ENCODE results near the gene LASP1NB.

The LASP1NB gene

DNA sequence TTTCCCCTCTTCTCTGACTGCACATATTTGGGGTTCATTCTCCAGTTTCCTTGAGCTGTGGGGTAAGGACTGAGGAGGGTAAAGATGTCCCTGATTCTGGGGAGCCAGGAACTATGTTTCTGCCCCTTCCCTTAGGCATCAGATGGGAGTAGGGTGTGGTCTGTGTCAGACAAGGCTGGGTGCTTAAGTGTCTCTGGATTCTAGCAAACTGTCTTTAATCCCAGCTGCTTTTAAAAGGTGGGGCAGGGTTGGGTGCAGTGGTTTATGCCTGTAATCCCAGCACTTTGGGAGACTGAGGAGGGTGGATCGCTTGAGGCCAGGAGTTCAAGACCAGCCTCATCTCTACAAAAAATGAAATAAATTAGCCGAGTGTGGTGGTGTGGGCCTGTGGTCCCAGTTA, 42.5 kb upstream of the LASP1NB start:
- ATAC-seq (ENCODE audit: insufficient number of reproducible peaks, low FRiP score, low read depth) = no peak
- Histone ChIP-seq H3K9me3 (no peaks in the 10 kb centered on the region), H3K4me1 (ENCODE audit: control insufficient read depth in 1 of 2, low read depth in 2 of 2) (peaks cover 72 to 98% of the 10 kb centered on the region in 2 donors), H3K27me3 (replicated peaks; ENCODE audit: insufficient read depth) (no peaks in the 10 kb centered on the region), H3K4me3 (no peak overlapping the region), H3K27ac (peak overlapping the region; percentile 15 to 40), H3K36me3 (peaks cover 20% of the 10 kb centered on the region)
- TF ChIP-seq, protein P1, sequence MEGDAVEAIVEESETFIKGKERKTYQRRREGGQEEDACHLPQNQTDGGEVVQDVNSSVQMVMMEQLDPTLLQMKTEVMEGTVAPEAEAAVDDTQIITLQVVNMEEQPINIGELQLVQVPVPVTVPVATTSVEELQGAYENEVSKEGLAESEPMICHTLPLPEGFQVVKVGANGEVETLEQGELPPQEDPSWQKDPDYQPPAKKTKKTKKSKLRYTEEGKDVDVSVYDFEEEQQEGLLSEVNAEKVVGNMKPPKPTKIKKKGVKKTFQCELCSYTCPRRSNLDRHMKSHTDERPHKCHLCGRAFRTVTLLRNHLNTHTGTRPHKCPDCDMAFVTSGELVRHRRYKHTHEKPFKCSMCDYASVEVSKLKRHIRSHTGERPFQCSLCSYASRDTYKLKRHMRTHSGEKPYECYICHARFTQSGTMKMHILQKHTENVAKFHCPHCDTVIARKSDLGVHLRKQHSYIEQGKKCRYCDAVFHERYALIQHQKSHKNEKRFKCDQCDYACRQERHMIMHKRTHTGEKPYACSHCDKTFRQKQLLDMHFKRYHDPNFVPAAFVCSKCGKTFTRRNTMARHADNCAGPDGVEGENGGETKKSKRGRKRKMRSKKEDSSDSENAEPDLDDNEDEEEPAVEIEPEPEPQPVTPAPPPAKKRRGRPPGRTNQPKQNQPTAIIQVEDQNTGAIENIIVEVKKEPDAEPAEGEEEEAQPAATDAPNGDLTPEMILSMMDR (IDR thresholded peaks at IDR 0.05) = no peak
- no peak for DNase-seq (ENCODE audit: low spot score)

DNA sequence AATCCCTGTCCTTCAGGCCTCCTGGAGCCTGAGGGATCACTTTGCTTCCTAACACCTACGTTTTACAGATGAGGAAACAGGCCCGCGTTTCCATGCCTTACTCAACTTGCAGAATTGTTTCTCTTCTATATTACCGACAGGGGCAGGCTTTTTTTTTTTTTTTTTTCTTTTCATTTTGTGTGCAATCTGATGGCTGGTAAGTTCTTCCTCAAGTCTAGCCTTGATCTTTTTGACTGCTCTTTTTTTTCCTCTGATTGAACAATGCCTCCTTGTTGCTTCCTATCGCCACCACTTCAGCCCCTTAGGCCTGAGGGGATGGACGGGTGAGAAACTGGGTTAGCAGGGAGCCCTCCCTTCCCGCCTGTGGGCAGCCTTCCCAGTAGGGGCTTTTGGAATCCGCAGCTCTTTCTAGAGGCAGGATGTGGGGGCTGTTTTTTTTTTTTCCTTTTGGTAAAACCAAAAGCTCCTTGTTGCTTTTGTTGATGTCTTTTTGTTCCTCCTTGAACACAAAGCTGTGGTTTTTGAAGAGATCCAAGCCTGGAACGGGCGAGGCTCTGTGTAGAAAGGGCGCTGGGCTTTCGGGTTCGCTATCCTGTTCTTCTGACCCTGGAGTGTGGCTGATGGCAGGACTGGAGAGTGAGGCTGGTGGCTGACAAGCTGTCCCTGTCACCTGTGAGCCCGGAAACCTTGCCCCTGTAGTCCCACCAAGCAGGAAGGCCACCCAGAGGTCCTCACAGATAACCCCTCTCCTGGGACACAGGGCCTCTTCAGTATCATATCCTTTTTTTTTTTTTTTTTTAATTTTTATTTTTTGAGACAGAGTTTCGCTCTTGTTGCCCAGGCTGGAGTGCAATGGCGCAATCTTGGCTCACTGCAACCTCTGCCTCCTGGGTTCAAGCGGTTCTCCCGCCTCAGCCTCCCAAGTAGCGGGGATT, 41.6 kb upstream of the LASP1NB start:
- DNase-seq (ENCODE audit: low spot score) (no peak), ATAC-seq (ENCODE audit: insufficient number of reproducible peaks, low FRiP score, low read depth) (no peak)
- Histone ChIP-seq H3K27me3 (replicated peaks; ENCODE audit: insufficient read depth) (no peaks in the 10 kb centered on the region), H3K4me3 (no peak overlapping the region), H3K4me1 (ENCODE audit: control insufficient read depth in 1 of 2, low read depth in 2 of 2) (peaks cover 68 to 98% of the 10 kb centered on the region in 2 donors), H3K9me3 (no peaks in the 10 kb centered on the region), H3K36me3 (peaks cover 12% of the 10 kb centered on the region), H3K27ac (peak overlapping the region; percentile 25 to 47)
- TF ChIP-seq, protein P1 (IDR thresholded peaks at IDR 0.05) = no peak

DNA sequence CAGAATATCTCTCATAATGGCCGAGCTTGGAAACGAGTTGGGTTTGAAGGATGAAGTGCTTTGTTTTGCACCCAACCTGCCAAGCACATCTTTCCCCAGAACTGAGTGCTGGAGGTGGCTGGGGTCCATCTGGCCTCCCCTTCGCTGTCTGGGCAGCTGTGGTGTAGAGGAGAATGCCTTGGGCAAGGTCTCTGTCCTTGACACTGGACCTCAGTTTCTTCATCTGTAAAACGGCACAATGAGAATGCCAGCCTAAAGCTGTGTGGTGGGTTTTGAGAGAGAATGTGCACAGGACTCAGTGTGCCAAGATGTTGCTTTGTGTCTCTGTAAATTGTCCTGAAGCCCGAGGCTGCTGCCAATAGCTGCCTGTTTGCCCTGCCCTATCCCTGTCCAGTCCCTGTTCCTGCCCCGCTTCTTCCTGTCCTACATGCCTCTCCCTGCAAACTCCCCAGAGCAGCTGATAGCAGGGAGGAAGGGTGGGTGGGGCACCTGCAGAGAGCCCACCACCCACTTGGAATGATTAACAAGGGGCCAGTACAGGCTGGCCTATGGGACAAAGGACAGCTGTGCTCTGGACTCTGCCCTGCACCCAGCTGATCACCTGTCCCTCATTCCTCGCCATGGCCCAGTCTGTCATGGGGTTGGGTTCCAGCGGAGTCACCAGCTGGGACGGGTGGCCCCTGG, 40.2 kb upstream of the LASP1NB start:
- DNase-seq (ENCODE audit: low spot score) (no peak), ATAC-seq (ENCODE audit: insufficient number of reproducible peaks, low FRiP score, low read depth) (no peak)
- peaks cover 13% of the 10 kb centered on the region for H3K36me3 ChIP-seq
- no peaks in the 10 kb centered on the region for H3K27me3 ChIP-seq (replicated peaks; ENCODE audit: insufficient read depth)
- peaks cover 57 to 89% of the 10 kb centered on the region in 2 donors for H3K4me1 ChIP-seq (ENCODE audit: control insufficient read depth in 1 of 2, low read depth in 2 of 2)
- H3K4me3 ChIP-seq = peak overlapping the region; percentile 24
- peak overlapping the region in 1 of 2 donors; percentile 20 for H3K27ac ChIP-seq
- no peaks in the 10 kb centered on the region for H3K9me3 ChIP-seq
- TF ChIP-seq, protein P1 (IDR thresholded peaks at IDR 0.05) = no peak

DNA sequence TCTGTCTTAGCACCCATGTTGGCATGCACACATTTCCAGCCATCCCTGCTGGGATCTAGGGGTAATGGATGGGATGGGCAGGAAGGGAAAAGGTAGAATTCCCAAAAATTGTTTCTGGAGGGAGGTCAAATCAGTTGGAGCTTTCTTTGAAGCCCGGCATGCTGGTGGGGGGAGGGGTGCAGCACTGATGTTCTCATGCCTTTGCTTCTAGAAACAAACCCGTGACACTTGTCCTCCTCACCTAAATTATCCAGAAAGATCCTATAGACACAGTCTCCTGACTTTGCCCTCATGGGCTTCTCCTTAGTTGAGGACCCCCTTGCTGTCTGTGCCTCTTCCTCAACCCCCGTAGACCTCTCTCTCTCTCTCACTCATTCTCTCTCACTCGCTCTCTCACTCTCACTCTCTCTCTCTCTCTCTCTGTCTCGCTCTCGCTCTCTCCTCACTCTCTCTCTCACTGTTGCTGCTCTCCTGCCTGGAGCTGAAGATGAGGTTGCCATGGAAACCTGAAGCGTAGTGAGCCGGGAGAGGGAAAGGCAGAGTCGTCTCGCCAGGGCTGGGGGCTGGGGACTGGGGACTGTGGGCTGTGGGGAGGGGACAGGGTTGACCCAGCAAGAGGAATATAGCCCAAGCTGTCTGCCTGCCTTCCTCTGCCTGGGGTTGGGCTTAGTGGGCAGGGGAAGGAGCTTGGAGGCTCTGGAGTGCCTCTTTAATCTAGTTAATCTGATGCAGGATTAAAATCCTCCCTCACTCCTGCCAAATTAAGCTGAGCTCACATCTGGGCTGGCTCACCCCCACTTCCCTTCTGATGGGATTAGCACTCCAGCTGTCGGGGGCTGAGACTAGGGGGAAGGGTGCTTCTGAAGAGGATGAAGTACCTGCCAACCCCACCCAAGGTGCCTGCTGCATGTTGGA, 39.4 kb upstream of the LASP1NB start:
- no peak for ATAC-seq (ENCODE audit: insufficient number of reproducible peaks, low FRiP score, low read depth)
- H3K9me3 ChIP-seq = no peaks in the 10 kb centered on the region
- peak overlapping the region; percentile 24 for H3K4me3 ChIP-seq
- TF ChIP-seq, protein P1 (IDR thresholded peaks at IDR 0.05) = no peak
- peaks cover 20% of the 10 kb centered on the region for H3K36me3 ChIP-seq
- peak overlapping the region in 1 of 2 donors; percentile 20 for H3K27ac ChIP-seq
- no peak for DNase-seq (ENCODE audit: low spot score)
- no peaks in the 10 kb centered on the region for H3K27me3 ChIP-seq (replicated peaks; ENCODE audit: insufficient read depth)
- H3K4me1 ChIP-seq (ENCODE audit: control insufficient read depth in 1 of 2, low read depth in 2 of 2) = peaks cover 49 to 81% of the 10 kb centered on the region in 2 donors
